OCI-LY7 (cell line): Measurements from ENCODE around the gene APLP2.

Source experiments
- CTCF ChIP-seq: fragments of 200-600 bp; sonication (generic); conservative IDR thresholded peaks from 2 replicates; pipeline ENCODE4 v1.5.1; 2014; ENCODE audit warnings: mild to moderate bottlenecking, antibody characterized with exemption, low read length, moderate library complexity, mixed read lengths
- EZH2phosphoT487 ChIP-seq: fragments of 200-600 bp; sonication (generic); IDR thresholded peaks from 2 replicates; pipeline ENCODE4 v1.6.1; 2018; ENCODE audit warnings: low read depth, borderline replicate concordance, mild to moderate bottlenecking, mixed run types, antibody characterized with exemption, low read length, moderate library complexity, mixed read lengths

- TF ChIP-seq CTCF (no peak), EZH2phosphoT487 (no peak)
These were observed 111.2 kb downstream of the APLP2 start for GRCh38 chr11:130180896-130181294.
